Smooth muscle cell (in vitro differentiated cells): ENCODE results near the gene PSTPIP2. TPM values are rescaled to one million over a fixed set of nuclear protein-coding genes. Genes with fewer than 3 reads are reported as not detected.

Experiments used
- DNase-seq: peaks from one replicate; lab custom pipeline; 2025; ENCODE audit not compliant: unreplicated experiment; lab: John Stamatoyannopoulos, UW
- H2AFZ ChIP-seq: fragments of 200-600 bp; sonication (generic); 2 replicates; pipeline ENCODE4 v1.6.0; 2016; ENCODE audit warnings: antibody characterized with exemption, low read depth, mild to moderate bottlenecking
- H3F3A ChIP-seq: fragments of 200-600 bp; sonication (generic); 2 replicates; pipeline ENCODE4 v1.6.0; 2017; ENCODE audit warnings: antibody characterized with exemption, low read depth
- H3K27ac ChIP-seq: fragments of 200-600 bp; sonication (generic); 2 replicates; pipeline ENCODE4 v1.5.1; 2016; ENCODE audit warnings: low read depth, mild to moderate bottlenecking
- H3K27me3 ChIP-seq: fragments of 200-600 bp; sonication (generic); 2 replicates; pipeline ENCODE4 v1.6.1; 2016; ENCODE audit warnings: low read depth, mild to moderate bottlenecking
- H3K36me3 ChIP-seq: fragments of 200-600 bp; sonication (generic); 2 replicates; pipeline ENCODE4 v1.5.1; 2016; ENCODE audit warnings: low read depth
- H3K4me1 ChIP-seq: fragments of 200-600 bp; sonication (generic); 2 replicates; pipeline ENCODE4 v1.5.1; 2016; ENCODE audit warnings: low read depth
- H3K4me2 ChIP-seq: fragments of 200-600 bp; sonication (generic); 2 replicates; pipeline ENCODE4 v1.6.0; 2016; ENCODE audit warnings: mild to moderate bottlenecking
- H3K4me3 ChIP-seq: fragments of 200-600 bp; sonication (generic); 2 replicates; pipeline ENCODE4 v1.5.1; 2016; ENCODE audit warnings: mild to moderate bottlenecking
- H3K79me2 ChIP-seq: fragments of 200-600 bp; sonication (generic); 2 replicates; pipeline ENCODE4 v1.6.0; 2016; ENCODE audit warnings: low read depth, mild to moderate bottlenecking
- H3K9ac ChIP-seq: fragments of 200-600 bp; sonication (generic); 2 replicates; pipeline ENCODE4 v1.6.0; 2016; ENCODE audit warnings: low read depth
- H3K9me3 ChIP-seq: fragments of 200-600 bp; sonication (generic); replicated peaks from 2 replicates; pipeline ENCODE4 v1.5.1; 2016; ENCODE audit warnings: low read depth
- H4K20me1 ChIP-seq: fragments of 200-600 bp; sonication (generic); 2 replicates; pipeline ENCODE4 v1.6.0; 2016; ENCODE audit warnings: low read depth
- WGBS: methylation state at CpG from one replicate; pipeline ENCODE4 v1.1.7; 2016; ENCODE audit warnings: low lambda C conversion rate; 5-methylcytosine and 5-hydroxymethylcytosine counted together
- polyA plus RNA-seq: library from polyadenylated mRNA; unstranded; fragments of >200 nt; fragmentation: Nextera tagmentation; extraction: Ambion mirVana; gene quantifications from 2 replicates; pipeline ENCODE4 v1.2.1, GENCODE V29; 2016
- total RNA-seq: library from RNA; depleted of rRNA; stranded (reverse); fragments of >200 nt; gene quantifications from 2 replicates; pipeline ENCODE4 v1.2.3, GENCODE V29; 2014
- TF ChIP-seq, protein P1 (sequence below): fragments of 200-600 bp; sonication (generic); IDR thresholded peaks from 2 replicates; pipeline ENCODE4 v1.5.1; 2017; ENCODE audit warnings: borderline replicate concordance, mild to moderate bottlenecking, antibody characterized with exemption; ENCODE audit not compliant: insufficient read depth, poor library complexity, severe bottlenecking

Gene PSTPIP2
- total and polyA plus RNA-seq, 2 experiments from 2014 or later, result 6.5 to 14.0 TPM

- no peaks in the 10 kb centered on the region for H3K9me3 ChIP-seq
- H3K27me3 ChIP-seq, result no peaks in the 10 kb centered on the region
- under 1% methylated on average over 53 of the region's 53 CpGs for WGBS
- H2AFZ ChIP-seq, result peak within 1 kb of the TSS; percentile 85
- H3K4me2 ChIP-seq, result peak within 1 kb of the TSS; percentile 96
- peaks cover 6% of the 10 kb centered on the region for H3K4me1 ChIP-seq
- peak within 1 kb of the TSS; percentile 74 for H3K27ac ChIP-seq
- H3K36me3 ChIP-seq, result no peaks in the 10 kb centered on the region
- peak within 1 kb of the TSS; percentile 83 for H3K9ac ChIP-seq
- H3K79me2 ChIP-seq, result peaks cover 50% of the 10 kb centered on the region
- H3K4me3 ChIP-seq, result peak within 1 kb of the TSS; percentile 80
- peaks cover 4% of the 10 kb centered on the region for H3F3A ChIP-seq
- peak; percentile 44 for DNase-seq
- TF ChIP-seq, protein P1, sequence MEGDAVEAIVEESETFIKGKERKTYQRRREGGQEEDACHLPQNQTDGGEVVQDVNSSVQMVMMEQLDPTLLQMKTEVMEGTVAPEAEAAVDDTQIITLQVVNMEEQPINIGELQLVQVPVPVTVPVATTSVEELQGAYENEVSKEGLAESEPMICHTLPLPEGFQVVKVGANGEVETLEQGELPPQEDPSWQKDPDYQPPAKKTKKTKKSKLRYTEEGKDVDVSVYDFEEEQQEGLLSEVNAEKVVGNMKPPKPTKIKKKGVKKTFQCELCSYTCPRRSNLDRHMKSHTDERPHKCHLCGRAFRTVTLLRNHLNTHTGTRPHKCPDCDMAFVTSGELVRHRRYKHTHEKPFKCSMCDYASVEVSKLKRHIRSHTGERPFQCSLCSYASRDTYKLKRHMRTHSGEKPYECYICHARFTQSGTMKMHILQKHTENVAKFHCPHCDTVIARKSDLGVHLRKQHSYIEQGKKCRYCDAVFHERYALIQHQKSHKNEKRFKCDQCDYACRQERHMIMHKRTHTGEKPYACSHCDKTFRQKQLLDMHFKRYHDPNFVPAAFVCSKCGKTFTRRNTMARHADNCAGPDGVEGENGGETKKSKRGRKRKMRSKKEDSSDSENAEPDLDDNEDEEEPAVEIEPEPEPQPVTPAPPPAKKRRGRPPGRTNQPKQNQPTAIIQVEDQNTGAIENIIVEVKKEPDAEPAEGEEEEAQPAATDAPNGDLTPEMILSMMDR, result no peak
- H4K20me1 ChIP-seq, result peaks cover 43% of the 10 kb centered on the region
These were observed 25.9 kb upstream of the PSTPIP2 start, which contains the start of gene ATP5F1A for GRCh38 chr18:46097801-46098615. TSS of gene ATP5F1A (minus strand) at chr18:46098296. CDS start at chr18:46098231, 65 bp downstream.

DNA sequence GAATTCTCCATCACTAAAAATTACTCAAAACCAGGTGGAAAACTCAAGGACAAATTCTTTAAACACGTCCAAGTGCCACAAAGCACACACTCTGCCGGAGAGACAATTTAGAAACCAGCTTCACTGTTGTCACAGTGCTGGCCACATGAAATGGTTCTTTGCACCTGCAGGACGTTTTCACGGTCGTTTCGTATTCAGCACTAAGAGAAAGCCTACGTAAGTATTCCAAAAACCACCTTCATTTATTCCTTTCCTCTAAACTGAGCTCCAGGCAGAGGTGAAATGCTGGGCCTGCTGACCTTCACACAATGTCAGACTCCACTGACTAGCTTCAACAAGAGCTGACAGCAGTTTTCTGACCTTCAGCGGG is 25.4 kb upstream of the PSTPIP2 start:
- no peaks in the 10 kb centered on the region for H3K36me3 ChIP-seq
- peaks cover 49% of the 10 kb centered on the region for H4K20me1 ChIP-seq
- H3K9ac ChIP-seq, result peak overlapping the region; percentile 83
- TF ChIP-seq, protein P1, result no peak
- H3F3A ChIP-seq, result peaks cover 4% of the 10 kb centered on the region
- WGBS, result under 1% methylated on average over 8 of the region's 8 CpGs
- H3K4me3 ChIP-seq, result peak overlapping the region; percentile 80
- no peaks in the 10 kb centered on the region for H3K9me3 ChIP-seq
- H3K27ac ChIP-seq, result peak overlapping the region; percentile 74
- DNase-seq, result no peak
- no peaks in the 10 kb centered on the region for H3K27me3 ChIP-seq
- H3K79me2 ChIP-seq, result peaks cover 56% of the 10 kb centered on the region
- H2AFZ ChIP-seq, result peak overlapping the region; percentile 85
- peaks cover 6% of the 10 kb centered on the region for H3K4me1 ChIP-seq
- peak overlapping the region; percentile 96 for H3K4me2 ChIP-seq

DNA sequence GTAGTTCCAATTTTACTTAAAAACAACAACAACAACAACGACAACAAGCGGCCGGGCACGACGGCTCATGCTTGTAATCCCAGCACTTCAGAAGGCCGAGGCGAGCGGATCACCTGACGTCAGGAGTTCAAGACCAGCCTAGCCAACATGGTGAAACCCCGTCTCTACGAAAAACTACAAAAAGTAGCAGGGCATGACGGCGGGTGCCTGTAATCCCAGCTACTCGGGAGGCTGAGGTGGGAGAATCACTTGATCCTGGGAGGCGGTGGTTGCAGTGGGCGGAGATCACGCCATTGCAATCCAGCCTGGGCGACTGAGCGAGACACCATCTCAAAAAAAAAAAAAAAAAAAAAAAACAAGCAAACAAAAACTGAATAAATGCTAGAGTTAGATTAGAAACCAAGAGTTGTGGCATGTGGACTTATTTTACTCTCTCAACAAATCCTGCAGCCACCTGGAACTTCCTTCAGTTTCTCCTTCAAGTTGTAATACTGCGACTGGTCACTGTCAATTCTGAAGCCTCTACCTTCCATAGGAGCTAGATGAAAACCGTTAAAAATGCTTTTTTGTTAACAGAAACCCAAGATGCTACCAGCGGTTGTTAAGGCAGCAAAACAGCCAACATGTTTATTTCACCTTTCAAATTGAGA is 24.7 kb upstream of the PSTPIP2 start:
- Histone ChIP-seq H4K20me1 (peaks cover 54% of the 10 kb centered on the region), H3K36me3 (no peaks in the 10 kb centered on the region), H3K9me3 (no peaks in the 10 kb centered on the region), H3K4me2 (peak overlapping the region; percentile 96), H2AFZ (peak overlapping the region; percentile 85), H3K27me3 (no peaks in the 10 kb centered on the region), H3K9ac (peak overlapping the region; percentile 83), H3K4me3 (peak overlapping the region; percentile 80), H3K4me1 (peaks cover 6% of the 10 kb centered on the region), H3F3A (peaks cover 6% of the 10 kb centered on the region), H3K79me2 (peaks cover 62% of the 10 kb centered on the region), H3K27ac (peak overlapping the region; percentile 74)
- TF ChIP-seq, protein P1, result no peak
- 37% methylated on average over 22 of the region's 22 CpGs for WGBS
- no peak for DNase-seq
